GM23338 (cell line): ENCODE results near the gene CACNA2D3. TPM values are rescaled to one million over a fixed set of nuclear protein-coding genes. Genes with fewer than 3 reads are reported as not detected.
A peak's percentile ranks its signal among the peaks of the same experiment; 100 is the strongest.

Experiments
- ATAC-seq: fragments of 200-7000 bp; cut with Tn5 transposase; 3 replicates; pipeline ENCODE4 v1.9.1; 2020
- DNase-seq: peaks from one replicate; pipeline ENCODE4 v3.0.0-alpha.2; 2015; ENCODE audit warnings: low spot score
- H2AFZ ChIP-seq: fragments of 200-600 bp; sonication (generic); 2 replicates; pipeline ENCODE4 v1.8.0; 2016; ENCODE audit warnings: antibody characterized with exemption, mild to moderate bottlenecking, moderate library complexity
- H3F3A ChIP-seq: fragments of 200-600 bp; sonication (generic); replicated peaks from 2 replicates; pipeline ENCODE4 v1.8.0; 2017; ENCODE audit warnings: antibody characterized with exemption, mixed run types, low read depth
- H3K27ac ChIP-seq: fragments of 200-600 bp; sonication (generic); 2 replicates; pipeline ENCODE4 v1.6.1; 2016; ENCODE audit warnings: low read depth
- H3K27me3 ChIP-seq: fragments of 200-600 bp; sonication (generic); 2 replicates; pipeline ENCODE4 v1.8.0; 2016; ENCODE audit warnings: mild to moderate bottlenecking, mixed run types, moderate library complexity; ENCODE audit not compliant: insufficient read depth
- H3K36me3 ChIP-seq: fragments of 200-600 bp; sonication (generic); 2 replicates; pipeline ENCODE4 v1.8.0; 2016; ENCODE audit warnings: mild to moderate bottlenecking; ENCODE audit not compliant: insufficient read depth
- H3K4me1 ChIP-seq: fragments of 200-600 bp; sonication (generic); 2 replicates; pipeline ENCODE4 v1.8.0; 2016; ENCODE audit warnings: mild to moderate bottlenecking, moderate library complexity; ENCODE audit not compliant: insufficient read depth
- H3K4me2 ChIP-seq: fragments of 200-600 bp; sonication (generic); 2 replicates; pipeline ENCODE4 v1.7.1; 2017; ENCODE audit warnings: mixed run types
- H3K4me3 ChIP-seq: fragments of 200-600 bp; sonication (generic); 2 replicates; pipeline ENCODE4 v1.6.1; 2016; ENCODE audit warnings: mixed run types
- H3K79me2 ChIP-seq: fragments of 200-600 bp; sonication (generic); replicated peaks from 2 replicates; pipeline ENCODE4 v1.8.0; 2017; ENCODE audit warnings: mild to moderate bottlenecking; ENCODE audit not compliant: insufficient read depth
- H3K9me2 ChIP-seq: fragments of 200-600 bp; sonication (generic); 2 replicates; pipeline ENCODE4 v1.8.0; 2017; ENCODE audit not compliant: insufficient read depth
- H4K20me1 ChIP-seq: fragments of 200-600 bp; sonication (generic); replicated peaks from 2 replicates; pipeline ENCODE4 v1.8.0; 2017; ENCODE audit warnings: mild to moderate bottlenecking; ENCODE audit not compliant: insufficient read depth
- H3K27ac Mint-ChIP-seq: 2 replicates; pipeline ENCODE4 v1.8.0; 2020; ENCODE audit warnings: inconsistent platforms, mild to moderate bottlenecking, moderate library complexity, mixed read lengths
- H3K27me3 Mint-ChIP-seq: 3 replicates; pipeline ENCODE4 v1.8.0; 2022; ENCODE audit warnings: low read depth, mild to moderate bottlenecking, moderate library complexity, mixed read lengths, inconsistent platforms; ENCODE audit not compliant: insufficient read depth, poor library complexity
- H3K36me3 Mint-ChIP-seq: 3 replicates; pipeline ENCODE4 v1.8.0; 2021; ENCODE audit warnings: low read depth, mild to moderate bottlenecking, inconsistent platforms, moderate library complexity, mixed read lengths
- H3K4me1 Mint-ChIP-seq: 3 replicates; pipeline ENCODE4 v1.8.0; 2020; ENCODE audit warnings: mild to moderate bottlenecking, inconsistent platforms, mixed read lengths
- H3K4me3 Mint-ChIP-seq: 3 replicates; pipeline ENCODE4 v1.8.0; 2021; ENCODE audit warnings: moderate library complexity, mild to moderate bottlenecking, inconsistent platforms, mixed read lengths
- H3K9me3 Mint-ChIP-seq: 3 replicates; pipeline ENCODE4 v1.8.0; 2020; ENCODE audit warnings: moderate library complexity, mild to moderate bottlenecking, inconsistent platforms, mixed read lengths
- CREB1 ChIP-seq: fragments of 250-450 bp; sonication (Bioruptor Pico); IDR thresholded peaks from 2 replicates; pipeline ENCODE4 v1.5.0; 2020; ENCODE audit warnings: low read depth, mild to moderate bottlenecking, moderate library complexity
- EZH2 ChIP-seq: fragments of 200-600 bp; sonication (generic); IDR thresholded peaks from one replicate; pipeline ENCODE4 v1.8.0; 2017; ENCODE audit warnings: antibody characterized with exemption, mild to moderate bottlenecking, low read depth; ENCODE audit not compliant: unreplicated experiment
- EZH2phosphoT487 ChIP-seq: fragments of 200-600 bp; sonication (generic); IDR thresholded peaks from one replicate; pipeline ENCODE4 v1.8.1; 2018; ENCODE audit warnings: antibody characterized with exemption; ENCODE audit not compliant: unreplicated experiment
- JUNB ChIP-seq: IDR thresholded peaks from one replicate; pipeline ENCODE4 v1.6.1; 2016; ENCODE audit warnings: antibody characterized with exemption; ENCODE audit not compliant: unreplicated experiment
- NANOG ChIP-seq: IDR thresholded peaks from 2 replicates; pipeline ENCODE4 v1.6.1; 2016; ENCODE audit warnings: antibody characterized with exemption, borderline replicate concordance
- POLR2AphosphoS5 ChIP-seq: IDR thresholded peaks from 2 replicates; pipeline ENCODE4 v1.6.1; 2016; ENCODE audit warnings: antibody characterized with exemption, low read depth
- REST ChIP-seq: IDR thresholded peaks from one replicate; pipeline ENCODE4 v1.6.1; 2018; ENCODE audit warnings: antibody characterized with exemption; ENCODE audit not compliant: unreplicated experiment
- STAT1 ChIP-seq: IDR thresholded peaks from one replicate; pipeline ENCODE4 v1.6.1; 2016; ENCODE audit warnings: antibody characterized with exemption; ENCODE audit not compliant: unreplicated experiment
- ZNF114 ChIP-seq: fragments of 250-450 bp; sonication (Bioruptor Pico); IDR thresholded peaks from 2 replicates; pipeline ENCODE4 v1.5.0; 2020; ENCODE audit warnings: mild to moderate bottlenecking, moderate library complexity
- ZNF331 ChIP-seq: fragments of 250-450 bp; sonication (Bioruptor Pico); IDR thresholded peaks from 2 replicates; pipeline ENCODE4 v1.5.0; 2020; ENCODE audit warnings: low read depth, mild to moderate bottlenecking, moderate library complexity
- polyA plus RNA-seq: library from polyadenylated mRNA; unstranded; fragments of >200 nt; fragmentation: Nextera tagmentation; extraction: Ambion mirVana; gene quantifications from 2 replicates; pipeline ENCODE4 v1.2.1, GENCODE V29; 2016
- total RNA-seq: library from RNA; depleted of rRNA; stranded (reverse); fragments of >200 nt; shearing (Covaris generic); gene quantifications from 2 replicates; pipeline ENCODE4 v1.2.3, GENCODE V29; 2014
- TF ChIP-seq, protein P1 (sequence below), 2 experiments: fragments of 200-600 bp in 1 of 2; sonication (generic) in 1 of 2; conservative IDR thresholded peaks; 2 replicates each; pipeline versions ENCODE4 v1.5.1 to v1.6.1; 2016 to 2017; ENCODE audit warnings: antibody characterized with exemption in 2 of 2, low read depth in 2 of 2, mild to moderate bottlenecking in 2 of 2, moderate library complexity in 1 of 2
- TF ChIP-seq, protein P2 (sequence below): fragments of 250-450 bp; sonication (Bioruptor Pico); IDR thresholded peaks from 2 replicates; pipeline ENCODE4 v1.5.0; 2020; ENCODE audit warnings: mild to moderate bottlenecking, moderate library complexity
- TF ChIP-seq, protein P3 (sequence below): IDR thresholded peaks from 2 replicates; pipeline ENCODE4 v1.6.1; 2016; ENCODE audit warnings: antibody characterized with exemption

CACNA2D3 gene
- total and polyA plus RNA-seq, 2 experiments from 2014 or later, result 2.2 to 2.3 TPM

DNA sequence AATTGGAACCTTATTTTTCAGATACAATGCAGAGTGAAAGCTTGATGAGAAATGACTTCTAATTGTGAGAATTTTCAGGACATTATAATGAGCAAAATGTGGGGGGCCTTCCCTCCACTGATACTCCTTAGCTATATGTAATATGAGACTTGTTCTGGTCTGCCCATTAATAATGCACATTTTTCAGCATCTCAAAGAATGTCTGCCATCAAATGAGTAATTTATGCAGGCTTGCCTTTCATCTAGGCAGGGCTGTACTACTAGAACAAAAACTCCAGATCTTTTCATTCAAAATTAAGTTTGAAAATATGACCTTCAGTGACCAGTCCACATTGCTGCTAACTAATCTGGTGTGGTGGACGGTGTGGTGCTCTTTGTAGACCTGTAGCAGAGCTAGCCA is 678.1 kb downstream of the CACNA2D3 start:
- Histone ChIP-seq H2AFZ (no peak overlapping the region), H3K4me1 (peaks cover 6% of the 10 kb centered on the region), H3K27me3 (no peaks in the 10 kb centered on the region), H3K9me2 (no peaks in the 10 kb centered on the region; the same call in 1 of the 2 replicates), H4K20me1 (no peaks in the 10 kb centered on the region), H3K4me2 (0 out of 2 replicates have a peak overlapping the region, but pooled peaks have one; percentile 30), H3K4me3 (no peak overlapping the region), H3F3A (no peaks in the 10 kb centered on the region), H3K27ac (no peak overlapping the region), H3K79me2 (no peaks in the 10 kb centered on the region), H3K36me3 (no peaks in the 10 kb centered on the region)
- H3K4me1 Mint-ChIP-seq, result peaks cover 20% of the 10 kb centered on the region; the same call in 2 of the 3 replicates
- no peaks in the 10 kb centered on the region for H3K27me3 Mint-ChIP-seq
- DNase-seq (no peak), ATAC-seq (no peak)
- no peak overlapping the region for H3K27ac Mint-ChIP-seq
- H3K4me3 Mint-ChIP-seq, result no peak overlapping the region
- TF ChIP-seq REST (no peak), JUNB (no peak), EZH2phosphoT487 (no peak), CREB1 (CRISPR knock-in tag) (no peak), POLR2AphosphoS5 (no peak), ZNF331 (CRISPR knock-in tag) (no peak), NANOG (no peak), EZH2 (no peak), STAT1 (no peak), ZNF114 (CRISPR knock-in tag) (no peak)
- TF ChIP-seq, protein P1, sequence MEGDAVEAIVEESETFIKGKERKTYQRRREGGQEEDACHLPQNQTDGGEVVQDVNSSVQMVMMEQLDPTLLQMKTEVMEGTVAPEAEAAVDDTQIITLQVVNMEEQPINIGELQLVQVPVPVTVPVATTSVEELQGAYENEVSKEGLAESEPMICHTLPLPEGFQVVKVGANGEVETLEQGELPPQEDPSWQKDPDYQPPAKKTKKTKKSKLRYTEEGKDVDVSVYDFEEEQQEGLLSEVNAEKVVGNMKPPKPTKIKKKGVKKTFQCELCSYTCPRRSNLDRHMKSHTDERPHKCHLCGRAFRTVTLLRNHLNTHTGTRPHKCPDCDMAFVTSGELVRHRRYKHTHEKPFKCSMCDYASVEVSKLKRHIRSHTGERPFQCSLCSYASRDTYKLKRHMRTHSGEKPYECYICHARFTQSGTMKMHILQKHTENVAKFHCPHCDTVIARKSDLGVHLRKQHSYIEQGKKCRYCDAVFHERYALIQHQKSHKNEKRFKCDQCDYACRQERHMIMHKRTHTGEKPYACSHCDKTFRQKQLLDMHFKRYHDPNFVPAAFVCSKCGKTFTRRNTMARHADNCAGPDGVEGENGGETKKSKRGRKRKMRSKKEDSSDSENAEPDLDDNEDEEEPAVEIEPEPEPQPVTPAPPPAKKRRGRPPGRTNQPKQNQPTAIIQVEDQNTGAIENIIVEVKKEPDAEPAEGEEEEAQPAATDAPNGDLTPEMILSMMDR (conservative IDR thresholded peaks at IDR 0.05; ENCODE audit: low read depth in 2 of 2), result no peak
- TF ChIP-seq, protein P2, sequence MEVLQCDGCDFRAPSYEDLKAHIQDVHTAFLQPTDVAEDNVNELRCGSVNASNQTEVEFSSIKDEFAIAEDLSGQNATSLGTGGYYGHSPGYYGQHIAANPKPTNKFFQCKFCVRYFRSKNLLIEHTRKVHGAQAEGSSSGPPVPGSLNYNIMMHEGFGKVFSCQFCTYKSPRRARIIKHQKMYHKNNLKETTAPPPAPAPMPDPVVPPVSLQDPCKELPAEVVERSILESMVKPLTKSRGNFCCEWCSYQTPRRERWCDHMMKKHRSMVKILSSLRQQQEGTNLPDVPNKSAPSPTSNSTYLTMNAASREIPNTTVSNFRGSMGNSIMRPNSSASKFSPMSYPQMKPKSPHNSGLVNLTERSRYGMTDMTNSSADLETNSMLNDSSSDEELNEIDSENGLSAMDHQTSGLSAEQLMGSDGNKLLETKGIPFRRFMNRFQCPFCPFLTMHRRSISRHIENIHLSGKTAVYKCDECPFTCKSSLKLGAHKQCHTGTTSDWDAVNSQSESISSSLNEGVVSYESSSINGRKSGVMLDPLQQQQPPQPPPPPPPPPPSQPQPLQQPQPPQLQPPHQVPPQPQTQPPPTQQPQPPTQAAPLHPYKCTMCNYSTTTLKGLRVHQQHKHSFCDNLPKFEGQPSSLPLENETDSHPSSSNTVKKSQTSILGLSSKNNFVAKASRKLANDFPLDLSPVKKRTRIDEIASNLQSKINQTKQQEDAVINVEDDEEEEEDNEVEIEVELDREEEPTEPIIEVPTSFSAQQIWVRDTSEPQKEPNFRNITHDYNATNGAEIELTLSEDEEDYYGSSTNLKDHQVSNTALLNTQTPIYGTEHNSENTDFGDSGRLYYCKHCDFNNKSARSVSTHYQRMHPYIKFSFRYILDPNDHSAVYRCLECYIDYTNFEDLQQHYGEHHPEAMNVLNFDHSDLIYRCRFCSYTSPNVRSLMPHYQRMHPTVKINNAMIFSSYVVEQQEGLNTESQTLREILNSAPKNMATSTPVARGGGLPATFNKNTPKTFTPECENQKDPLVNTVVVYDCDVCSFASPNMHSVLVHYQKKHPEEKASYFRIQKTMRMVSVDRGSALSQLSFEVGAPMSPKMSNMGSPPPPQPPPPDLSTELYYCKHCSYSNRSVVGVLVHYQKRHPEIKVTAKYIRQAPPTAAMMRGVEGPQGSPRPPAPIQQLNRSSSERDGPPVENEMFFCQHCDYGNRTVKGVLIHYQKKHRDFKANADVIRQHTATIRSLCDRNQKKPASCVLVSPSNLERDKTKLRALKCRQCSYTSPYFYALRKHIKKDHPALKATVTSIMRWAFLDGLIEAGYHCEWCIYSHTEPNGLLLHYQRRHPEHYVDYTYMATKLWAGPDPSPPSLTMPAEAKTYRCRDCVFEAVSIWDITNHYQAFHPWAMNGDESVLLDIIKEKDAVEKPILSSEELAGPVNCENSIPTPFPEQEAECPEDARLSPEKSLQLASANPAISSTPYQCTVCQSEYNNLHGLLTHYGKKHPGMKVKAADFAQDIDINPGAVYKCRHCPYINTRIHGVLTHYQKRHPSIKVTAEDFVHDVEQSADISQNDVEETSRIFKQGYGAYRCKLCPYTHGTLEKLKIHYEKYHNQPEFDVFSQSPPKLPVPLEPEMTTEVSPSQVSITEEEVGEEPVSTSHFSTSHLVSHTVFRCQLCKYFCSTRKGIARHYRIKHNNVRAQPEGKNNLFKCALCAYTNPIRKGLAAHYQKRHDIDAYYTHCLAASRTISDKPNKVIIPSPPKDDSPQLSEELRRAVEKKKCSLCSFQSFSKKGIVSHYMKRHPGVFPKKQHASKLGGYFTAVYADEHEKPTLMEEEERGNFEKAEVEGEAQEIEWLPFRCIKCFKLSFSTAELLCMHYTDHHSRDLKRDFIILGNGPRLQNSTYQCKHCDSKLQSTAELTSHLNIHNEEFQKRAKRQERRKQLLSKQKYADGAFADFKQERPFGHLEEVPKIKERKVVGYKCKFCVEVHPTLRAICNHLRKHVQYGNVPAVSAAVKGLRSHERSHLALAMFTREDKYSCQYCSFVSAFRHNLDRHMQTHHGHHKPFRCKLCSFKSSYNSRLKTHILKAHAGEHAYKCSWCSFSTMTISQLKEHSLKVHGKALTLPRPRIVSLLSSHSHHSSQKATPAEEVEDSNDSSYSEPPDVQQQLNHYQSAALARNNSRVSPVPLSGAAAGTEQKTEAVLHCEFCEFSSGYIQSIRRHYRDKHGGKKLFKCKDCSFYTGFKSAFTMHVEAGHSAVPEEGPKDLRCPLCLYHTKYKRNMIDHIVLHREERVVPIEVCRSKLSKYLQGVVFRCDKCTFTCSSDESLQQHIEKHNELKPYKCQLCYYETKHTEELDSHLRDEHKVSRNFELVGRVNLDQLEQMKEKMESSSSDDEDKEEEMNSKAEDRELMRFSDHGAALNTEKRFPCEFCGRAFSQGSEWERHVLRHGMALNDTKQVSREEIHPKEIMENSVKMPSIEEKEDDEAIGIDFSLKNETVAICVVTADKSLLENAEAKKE (CRISPR knock-in tag), result no peak
- TF ChIP-seq, protein P3, sequence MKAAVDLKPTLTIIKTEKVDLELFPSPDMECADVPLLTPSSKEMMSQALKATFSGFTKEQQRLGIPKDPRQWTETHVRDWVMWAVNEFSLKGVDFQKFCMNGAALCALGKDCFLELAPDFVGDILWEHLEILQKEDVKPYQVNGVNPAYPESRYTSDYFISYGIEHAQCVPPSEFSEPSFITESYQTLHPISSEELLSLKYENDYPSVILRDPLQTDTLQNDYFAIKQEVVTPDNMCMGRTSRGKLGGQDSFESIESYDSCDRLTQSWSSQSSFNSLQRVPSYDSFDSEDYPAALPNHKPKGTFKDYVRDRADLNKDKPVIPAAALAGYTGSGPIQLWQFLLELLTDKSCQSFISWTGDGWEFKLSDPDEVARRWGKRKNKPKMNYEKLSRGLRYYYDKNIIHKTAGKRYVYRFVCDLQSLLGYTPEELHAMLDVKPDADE, result no peak
- H3K36me3 Mint-ChIP-seq, result peaks cover 29% of the 10 kb centered on the region
- peaks cover 30% of the 10 kb centered on the region for H3K9me3 Mint-ChIP-seq
